WTC11 (cell line): ENCODE results near the gene LYRM4. TPM values are rescaled to one million over a fixed set of nuclear protein-coding genes. Genes with fewer than 3 reads are reported as not detected.

Experiments used
- ATAC-seq: fragments of 200-7000 bp; cut with Tn5 transposase; 2 replicates; pipeline ENCODE4 v1.10.0; 2021; ENCODE audit warnings: mild to moderate bottlenecking, moderate library complexity
- CTCF ChIA-PET: fragments of 300-600 bp; sonication (Branson Sonifier 250); formaldehyde crosslinking; loops from one replicate; lab custom pipeline; 2021; ENCODE audit warnings: antibody characterized with exemption; lab: Charles Lee
- POLR2A ChIA-PET: fragments of 350-600 bp; sonication (Branson Sonifier 250); formaldehyde crosslinking; loops from one replicate; lab custom pipeline; 2021; ENCODE audit warnings: antibody characterized with exemption; lab: Charles Lee
- DNase-seq: peaks from one replicate; pipeline ENCODE4 v3.0.0; 2021; ENCODE audit warnings: low spot score
- H3K27ac Mint-ChIP-seq: 2 replicates; pipeline ENCODE4 v1.8.0; 2021; ENCODE audit warnings: mixed read lengths
- H3K27me3 Mint-ChIP-seq: 2 replicates; pipeline ENCODE4 v1.8.0; 2021; ENCODE audit warnings: low read depth, mild to moderate bottlenecking, moderate library complexity, mixed read lengths
- H3K36me3 Mint-ChIP-seq: 2 replicates; pipeline ENCODE4 v1.8.0; 2021; ENCODE audit warnings: mixed read lengths
- H3K4me1 Mint-ChIP-seq: 2 replicates; pipeline ENCODE4 v1.8.0; 2022; ENCODE audit warnings: mixed read lengths
- H3K4me3 Mint-ChIP-seq: 2 replicates; pipeline ENCODE4 v1.8.0; 2021; ENCODE audit warnings: mild to moderate bottlenecking, moderate library complexity, mixed read lengths
- H3K9me3 Mint-ChIP-seq: 2 replicates; pipeline ENCODE4 v1.8.0; 2021; ENCODE audit warnings: mixed read lengths
- ELF4 ChIP-seq: sonication (generic); formaldehyde crosslinking; IDR thresholded peaks from 2 replicates; pipeline ENCODE4 v1.8.1; 2022; ENCODE audit warnings: low read depth, mild to moderate bottlenecking, moderate library complexity, missing genetic modification reagents
- ESRRA ChIP-seq: sonication (generic); formaldehyde crosslinking; IDR thresholded peaks from 2 replicates; pipeline ENCODE4 v1.8.1; 2022; ENCODE audit warnings: mild to moderate bottlenecking, missing genetic modification reagents, borderline replicate concordance
- FOXK1 ChIP-seq: sonication (generic); formaldehyde crosslinking; IDR thresholded peaks from 2 replicates; pipeline ENCODE4 v1.8.0; 2022; ENCODE audit warnings: mild to moderate bottlenecking, moderate library complexity, missing genetic modification reagents
- GTF2I ChIP-seq: fragments of 250-450 bp; sonication (Bioruptor Pico); conservative IDR thresholded peaks from 2 replicates; pipeline ENCODE4 v1.4.0; 2021; ENCODE audit warnings: mild to moderate bottlenecking
- IRF2 ChIP-seq: sonication (generic); formaldehyde crosslinking; IDR thresholded peaks from 2 replicates; pipeline ENCODE4 v1.8.0; 2022; ENCODE audit warnings: low read depth, missing genetic modification reagents, borderline replicate concordance
- JUN ChIP-seq: sonication (generic); formaldehyde crosslinking; IDR thresholded peaks from 2 replicates; pipeline ENCODE4 v1.8.0; 2023; ENCODE audit warnings: mild to moderate bottlenecking, missing genetic modification reagents
- NFATC4 ChIP-seq: fragments of 250-450 bp; sonication (Bioruptor Pico); IDR thresholded peaks from 2 replicates; pipeline ENCODE4 v1.9.0; 2021; ENCODE audit warnings: mild to moderate bottlenecking
- NFYB ChIP-seq: sonication (generic); formaldehyde crosslinking; conservative IDR thresholded peaks from 2 replicates; pipeline ENCODE4 v1.8.0; 2022; ENCODE audit warnings: low read depth, missing genetic modification reagents
- NR1H2 ChIP-seq: sonication (generic); formaldehyde crosslinking; IDR thresholded peaks from 2 replicates; pipeline ENCODE4 v1.9.0; 2021; ENCODE audit warnings: mild to moderate bottlenecking, moderate library complexity, missing genetic modification reagents
- NR3C1 ChIP-seq: sonication (generic); formaldehyde crosslinking; conservative IDR thresholded peaks from 2 replicates; pipeline ENCODE4 v1.8.1; 2023; ENCODE audit warnings: low read depth, mild to moderate bottlenecking, missing genetic modification reagents
- SMAD3 ChIP-seq: sonication (generic); formaldehyde crosslinking; IDR thresholded peaks from 2 replicates; pipeline ENCODE4 v1.8.0; 2022; ENCODE audit warnings: missing genetic modification reagents, mild to moderate bottlenecking, borderline replicate concordance
- SOX15 ChIP-seq: fragments of 250-450 bp; sonication (Bioruptor Pico); IDR thresholded peaks from 2 replicates; pipeline ENCODE4 v1.9.0; 2021; ENCODE audit warnings: mild to moderate bottlenecking
- SP1 ChIP-seq: sonication (generic); formaldehyde crosslinking; conservative IDR thresholded peaks from 2 replicates; pipeline ENCODE4 v1.8.1; 2022; ENCODE audit warnings: missing genetic modification reagents
- TCF7 ChIP-seq: sonication (generic); formaldehyde crosslinking; IDR thresholded peaks from 2 replicates; pipeline ENCODE4 v1.8.0; 2022; ENCODE audit warnings: mild to moderate bottlenecking, low read depth, missing genetic modification reagents, moderate library complexity
- TEAD1 ChIP-seq: sonication (generic); formaldehyde crosslinking; IDR thresholded peaks from 2 replicates; pipeline ENCODE4 v1.8.0; 2022; ENCODE audit warnings: mild to moderate bottlenecking, missing genetic modification reagents
- TEAD4 ChIP-seq: sonication (generic); formaldehyde crosslinking; IDR thresholded peaks from 2 replicates; pipeline ENCODE4 v1.8.0; 2022; ENCODE audit warnings: mild to moderate bottlenecking, missing genetic modification reagents
- total RNA-seq: library from RNA; stranded (reverse); gene quantifications from 3 replicates; pipeline ENCODE4 v1.2.3, GENCODE V29; 2021
- TF ChIP-seq, protein P1 (sequence below): sonication (generic); formaldehyde crosslinking; IDR thresholded peaks from 2 replicates; pipeline ENCODE4 v1.8.0; 2022; ENCODE audit warnings: mild to moderate bottlenecking, missing genetic modification reagents
- TF ChIP-seq, protein P2 (sequence below): sonication (generic); formaldehyde crosslinking; IDR thresholded peaks from 2 replicates; pipeline ENCODE4 v1.8.1; 2023; ENCODE audit warnings: mild to moderate bottlenecking, missing genetic modification reagents, moderate library complexity
- TF ChIP-seq, protein P3 (sequence below): fragments of 250-450 bp; sonication (Bioruptor Pico); IDR thresholded peaks from 2 replicates; pipeline ENCODE4 v2.1.2; 2022; ENCODE audit warnings: mild to moderate bottlenecking, moderate library complexity
- TF ChIP-seq, protein P4 (sequence below): sonication (generic); formaldehyde crosslinking; IDR thresholded peaks from 2 replicates; pipeline ENCODE4 v1.8.1; 2022; ENCODE audit warnings: missing genetic modification reagents, borderline replicate concordance
- TF ChIP-seq, protein P5 (sequence below): sonication (generic); formaldehyde crosslinking; IDR thresholded peaks from 2 replicates; pipeline ENCODE4 v1.8.1; 2022; ENCODE audit warnings: low read depth, missing genetic modification reagents, borderline replicate concordance
- TF ChIP-seq, protein P6 (sequence below): sonication (generic); formaldehyde crosslinking; IDR thresholded peaks from 2 replicates; pipeline ENCODE4 v1.8.0; 2022; ENCODE audit warnings: mild to moderate bottlenecking, missing genetic modification reagents
- TF ChIP-seq, protein P7 (sequence below): fragments of 250-450 bp; sonication (Bioruptor Pico); conservative IDR thresholded peaks from 2 replicates; pipeline ENCODE4 v1.9.0; 2021; ENCODE audit warnings: mild to moderate bottlenecking
- TF ChIP-seq, protein P8 (sequence below): sonication (generic); formaldehyde crosslinking; IDR thresholded peaks from 2 replicates; pipeline ENCODE4 v1.8.1; 2023; ENCODE audit warnings: mild to moderate bottlenecking, missing genetic modification reagents

The LYRM4 gene
- total RNA-seq, 1 experiment from 2014 or later, result 49.7 TPM

DNA sequence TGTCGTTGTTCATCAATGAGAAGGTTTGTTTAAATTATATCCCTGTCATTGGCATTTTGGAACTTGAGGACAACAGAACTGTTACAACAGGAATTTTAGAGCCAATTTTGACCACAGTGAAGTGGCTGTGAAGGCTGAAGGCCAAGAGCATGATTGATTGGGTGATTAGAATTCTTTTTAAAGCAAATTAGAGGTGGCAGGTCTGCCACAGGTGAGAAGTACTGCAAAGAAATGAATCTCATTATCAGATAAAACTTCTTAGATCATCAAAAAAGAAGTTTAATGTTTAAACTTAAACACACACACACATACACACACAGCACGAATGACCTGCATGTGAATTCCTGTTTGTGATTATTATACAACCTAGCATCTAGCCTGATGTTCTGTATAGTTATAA lies 32.9 kb upstream of the LYRM4 start (continued):
- TF ChIP-seq NFYB (CRISPR knock-in tag), result no peak
- TF ChIP-seq, protein P1, sequence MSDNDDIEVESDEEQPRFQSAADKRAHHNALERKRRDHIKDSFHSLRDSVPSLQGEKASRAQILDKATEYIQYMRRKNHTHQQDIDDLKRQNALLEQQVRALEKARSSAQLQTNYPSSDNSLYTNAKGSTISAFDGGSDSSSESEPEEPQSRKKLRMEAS (CRISPR knock-in tag), result no peak
- TF ChIP-seq, all 79 proteins: peak for 0

DNA sequence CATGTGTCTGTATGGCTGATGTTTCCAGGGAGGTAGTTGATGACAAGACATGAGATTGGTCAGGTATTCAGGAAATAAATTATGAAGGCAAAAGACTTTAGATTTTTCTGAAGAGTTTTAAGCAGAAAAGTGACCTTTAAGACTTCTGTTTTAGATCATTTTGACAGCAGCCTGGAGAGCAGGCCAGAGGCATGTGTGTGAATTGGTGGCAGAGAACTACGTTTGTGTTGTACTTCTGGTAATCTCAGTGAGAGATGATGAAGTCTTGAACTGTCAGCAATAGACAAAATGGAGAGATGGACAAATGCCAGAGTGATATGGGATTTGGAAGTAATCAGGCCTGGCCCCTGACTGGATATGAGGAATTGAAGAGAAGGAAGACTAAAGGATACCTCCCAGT lies 31.4 kb upstream of the LYRM4 start:
- CTCF ChIA-PET, result interaction anchor here (1.1 to 1.6 kb wide), 2 partner anchors 11 to 78 kb away, joined by 4 read pairs; no protein-coding TSS in a partner anchor
- H3K36me3 Mint-ChIP-seq, result no peaks in the 10 kb centered on the region
- H3K9me3 Mint-ChIP-seq, result no peaks in the 10 kb centered on the region
- POLR2A ChIA-PET, result no interaction called here
- no peaks in the 10 kb centered on the region for H3K27me3 Mint-ChIP-seq
- DNase-seq (no peak), ATAC-seq (no peak)
- TF ChIP-seq, protein P2, sequence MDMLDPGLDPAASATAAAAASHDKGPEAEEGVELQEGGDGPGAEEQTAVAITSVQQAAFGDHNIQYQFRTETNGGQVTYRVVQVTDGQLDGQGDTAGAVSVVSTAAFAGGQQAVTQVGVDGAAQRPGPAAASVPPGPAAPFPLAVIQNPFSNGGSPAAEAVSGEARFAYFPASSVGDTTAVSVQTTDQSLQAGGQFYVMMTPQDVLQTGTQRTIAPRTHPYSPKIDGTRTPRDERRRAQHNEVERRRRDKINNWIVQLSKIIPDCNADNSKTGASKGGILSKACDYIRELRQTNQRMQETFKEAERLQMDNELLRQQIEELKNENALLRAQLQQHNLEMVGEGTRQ, result no peak
- TF ChIP-seq TEAD1 (CRISPR knock-in tag), result no peak
- TF ChIP-seq, protein P3, sequence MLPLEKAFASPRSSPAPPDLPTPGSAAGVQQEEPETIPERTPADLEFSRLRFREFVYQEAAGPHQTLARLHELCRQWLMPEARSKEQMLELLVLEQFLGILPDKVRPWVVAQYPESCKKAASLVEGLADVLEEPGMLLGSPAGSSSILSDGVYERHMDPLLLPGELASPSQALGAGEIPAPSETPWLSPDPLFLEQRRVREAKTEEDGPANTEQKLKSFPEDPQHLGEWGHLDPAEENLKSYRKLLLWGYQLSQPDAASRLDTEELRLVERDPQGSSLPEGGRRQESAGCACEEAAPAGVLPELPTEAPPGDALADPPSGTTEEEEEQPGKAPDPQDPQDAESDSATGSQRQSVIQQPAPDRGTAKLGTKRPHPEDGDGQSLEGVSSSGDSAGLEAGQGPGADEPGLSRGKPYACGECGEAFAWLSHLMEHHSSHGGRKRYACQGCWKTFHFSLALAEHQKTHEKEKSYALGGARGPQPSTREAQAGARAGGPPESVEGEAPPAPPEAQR (CRISPR knock-in tag), result no peak
- no peak for TF ChIP-seq IRF2
- TF ChIP-seq TCF7, result no peak
- no peak for TF ChIP-seq SMAD3 (CRISPR knock-in tag)
- no peak for TF ChIP-seq ELF4 (CRISPR knock-in tag)
- no peak for TF ChIP-seq SP1 (CRISPR knock-in tag)
- TF ChIP-seq NR1H2 (CRISPR knock-in tag), result no peak
- TF ChIP-seq, all 79 proteins: peak for 0
- Mint-ChIP-seq H3K4me1 (peaks cover 14% of the 10 kb centered on the region), H3K4me3 (no peak overlapping the region), H3K27ac (no peak overlapping the region)

DNA sequence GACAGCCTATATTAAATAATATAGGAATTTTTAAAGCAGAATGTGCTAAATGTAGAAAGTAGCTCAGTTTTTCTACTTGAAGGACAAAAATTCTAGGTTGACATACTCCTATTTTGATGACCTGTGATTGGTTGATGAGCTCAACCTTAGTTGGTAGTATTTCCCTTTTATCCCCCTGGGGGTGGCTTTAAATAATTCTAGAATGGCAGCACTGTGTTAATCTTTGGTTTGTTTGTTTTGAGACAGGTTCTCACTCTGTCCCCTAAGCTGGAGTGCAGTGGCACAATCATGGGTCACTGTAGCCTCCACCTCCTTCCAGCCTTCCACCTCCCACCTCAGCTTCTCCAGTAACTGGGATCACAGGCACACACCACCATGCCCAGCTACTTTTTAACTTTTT lies 29.8 kb upstream of the LYRM4 start:
- no peak overlapping the region for H3K27ac Mint-ChIP-seq
- H3K4me1 Mint-ChIP-seq, result peaks cover 14% of the 10 kb centered on the region
- ChIA-PET CTCF (no interaction called here), POLR2A (interaction anchor here (0.9 kb wide), 1 partner anchor 9 kb away, joined by 3 read pairs; no protein-coding TSS in a partner anchor)
- no peak for DNase-seq
- no peaks in the 10 kb centered on the region for H3K9me3 Mint-ChIP-seq
- no peak for ATAC-seq
- H3K27me3 Mint-ChIP-seq, result no peaks in the 10 kb centered on the region
- no peaks in the 10 kb centered on the region for H3K36me3 Mint-ChIP-seq
- no peak overlapping the region for H3K4me3 Mint-ChIP-seq
- no peak for TF ChIP-seq GTF2I (CRISPR knock-in tag)
- TF ChIP-seq, protein P4, sequence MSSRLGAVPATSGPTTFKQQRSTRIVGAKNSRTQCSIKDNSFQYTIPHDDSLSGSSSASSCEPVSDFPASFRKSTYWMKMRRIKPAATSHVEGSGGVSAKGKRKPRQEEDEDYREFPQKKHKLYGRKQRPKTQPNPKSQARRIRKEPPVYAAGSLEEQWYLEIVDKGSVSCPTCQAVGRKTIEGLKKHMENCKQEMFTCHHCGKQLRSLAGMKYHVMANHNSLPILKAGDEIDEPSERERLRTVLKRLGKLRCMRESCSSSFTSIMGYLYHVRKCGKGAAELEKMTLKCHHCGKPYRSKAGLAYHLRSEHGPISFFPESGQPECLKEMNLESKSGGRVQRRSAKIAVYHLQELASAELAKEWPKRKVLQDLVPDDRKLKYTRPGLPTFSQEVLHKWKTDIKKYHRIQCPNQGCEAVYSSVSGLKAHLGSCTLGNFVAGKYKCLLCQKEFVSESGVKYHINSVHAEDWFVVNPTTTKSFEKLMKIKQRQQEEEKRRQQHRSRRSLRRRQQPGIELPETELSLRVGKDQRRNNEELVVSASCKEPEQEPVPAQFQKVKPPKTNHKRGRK, result no peak
- TF ChIP-seq, protein P5, sequence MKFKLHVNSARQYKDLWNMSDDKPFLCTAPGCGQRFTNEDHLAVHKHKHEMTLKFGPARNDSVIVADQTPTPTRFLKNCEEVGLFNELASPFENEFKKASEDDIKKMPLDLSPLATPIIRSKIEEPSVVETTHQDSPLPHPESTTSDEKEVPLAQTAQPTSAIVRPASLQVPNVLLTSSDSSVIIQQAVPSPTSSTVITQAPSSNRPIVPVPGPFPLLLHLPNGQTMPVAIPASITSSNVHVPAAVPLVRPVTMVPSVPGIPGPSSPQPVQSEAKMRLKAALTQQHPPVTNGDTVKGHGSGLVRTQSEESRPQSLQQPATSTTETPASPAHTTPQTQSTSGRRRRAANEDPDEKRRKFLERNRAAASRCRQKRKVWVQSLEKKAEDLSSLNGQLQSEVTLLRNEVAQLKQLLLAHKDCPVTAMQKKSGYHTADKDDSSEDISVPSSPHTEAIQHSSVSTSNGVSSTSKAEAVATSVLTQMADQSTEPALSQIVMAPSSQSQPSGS, result no peak
- TF ChIP-seq ESRRA (CRISPR knock-in tag), result no peak
- TF ChIP-seq, protein P6, sequence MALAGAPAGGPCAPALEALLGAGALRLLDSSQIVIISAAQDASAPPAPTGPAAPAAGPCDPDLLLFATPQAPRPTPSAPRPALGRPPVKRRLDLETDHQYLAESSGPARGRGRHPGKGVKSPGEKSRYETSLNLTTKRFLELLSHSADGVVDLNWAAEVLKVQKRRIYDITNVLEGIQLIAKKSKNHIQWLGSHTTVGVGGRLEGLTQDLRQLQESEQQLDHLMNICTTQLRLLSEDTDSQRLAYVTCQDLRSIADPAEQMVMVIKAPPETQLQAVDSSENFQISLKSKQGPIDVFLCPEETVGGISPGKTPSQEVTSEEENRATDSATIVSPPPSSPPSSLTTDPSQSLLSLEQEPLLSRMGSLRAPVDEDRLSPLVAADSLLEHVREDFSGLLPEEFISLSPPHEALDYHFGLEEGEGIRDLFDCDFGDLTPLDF (CRISPR knock-in tag), result no peak
- TF ChIP-seq, protein P7, sequence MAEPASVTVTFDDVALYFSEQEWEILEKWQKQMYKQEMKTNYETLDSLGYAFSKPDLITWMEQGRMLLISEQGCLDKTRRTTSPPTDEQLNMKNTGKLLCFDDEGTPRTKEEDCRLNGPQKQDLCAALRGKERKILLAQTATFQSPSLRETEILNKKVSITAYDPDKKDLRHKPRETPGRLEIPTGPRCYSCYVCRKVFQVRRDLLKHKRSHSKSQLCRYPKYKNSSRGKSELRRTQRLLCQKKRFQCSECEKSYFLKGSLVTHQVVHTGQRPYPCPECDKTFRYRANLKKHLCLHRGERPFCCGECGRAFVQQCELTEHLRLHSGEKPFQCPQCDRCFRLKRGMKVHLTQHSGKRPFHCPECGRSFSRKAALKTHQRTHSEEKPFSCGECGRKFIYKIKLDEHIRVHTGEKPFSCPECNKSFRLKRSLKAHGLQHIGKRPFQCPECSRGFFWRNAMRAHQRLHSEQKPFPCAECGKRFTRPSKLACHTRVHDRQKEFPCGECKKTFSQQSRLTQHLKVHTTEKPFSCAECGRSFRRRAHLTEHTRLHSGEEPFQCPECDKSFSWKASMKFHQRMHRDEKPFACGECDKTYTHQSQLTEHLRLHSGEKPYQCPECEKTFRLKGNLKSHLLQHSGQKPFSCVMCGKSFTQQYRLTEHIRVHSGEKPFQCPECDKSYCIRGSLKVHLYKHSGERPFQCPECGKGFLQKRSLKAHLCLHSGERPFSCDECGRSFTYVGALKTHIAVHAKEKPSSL (CRISPR knock-in tag), result no peak
- TF ChIP-seq TEAD4, result no peak
- no peak for TF ChIP-seq SOX15
- TF ChIP-seq NFATC4 (CRISPR knock-in tag), result no peak
- no peak for TF ChIP-seq JUN (CRISPR knock-in tag)
- no peak for TF ChIP-seq FOXK1
- TF ChIP-seq IRF2, result no peak
- TF ChIP-seq, protein P8, sequence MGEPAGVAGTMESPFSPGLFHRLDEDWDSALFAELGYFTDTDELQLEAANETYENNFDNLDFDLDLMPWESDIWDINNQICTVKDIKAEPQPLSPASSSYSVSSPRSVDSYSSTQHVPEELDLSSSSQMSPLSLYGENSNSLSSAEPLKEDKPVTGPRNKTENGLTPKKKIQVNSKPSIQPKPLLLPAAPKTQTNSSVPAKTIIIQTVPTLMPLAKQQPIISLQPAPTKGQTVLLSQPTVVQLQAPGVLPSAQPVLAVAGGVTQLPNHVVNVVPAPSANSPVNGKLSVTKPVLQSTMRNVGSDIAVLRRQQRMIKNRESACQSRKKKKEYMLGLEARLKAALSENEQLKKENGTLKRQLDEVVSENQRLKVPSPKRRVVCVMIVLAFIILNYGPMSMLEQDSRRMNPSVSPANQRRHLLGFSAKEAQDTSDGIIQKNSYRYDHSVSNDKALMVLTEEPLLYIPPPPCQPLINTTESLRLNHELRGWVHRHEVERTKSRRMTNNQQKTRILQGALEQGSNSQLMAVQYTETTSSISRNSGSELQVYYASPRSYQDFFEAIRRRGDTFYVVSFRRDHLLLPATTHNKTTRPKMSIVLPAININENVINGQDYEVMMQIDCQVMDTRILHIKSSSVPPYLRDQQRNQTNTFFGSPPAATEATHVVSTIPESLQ (CRISPR knock-in tag), result no peak
- no peak for TF ChIP-seq NR3C1 (CRISPR knock-in tag)
- no peak for TF ChIP-seq TCF7
